CD4-positive, alpha-beta T cell treated with Interleukin-1 beta for 1 hour (primary cell): ENCODE results near the gene HOXD13.

ENCODE experiments used
- DNase-seq, 2 donors: peaks; one replicate each; pipeline ENCODE4 v3.0.0-alpha.2; 2020 to 2022

Gene HOXD13

GRCh38 chr2:176122683-176123410 is 30.3 kb downstream of the HOXD13 start, which contains the start of gene HOXD9:
Gene HOXD9, plus strand, starts transcription at chr2:176122719. Its CDS starts 50 bp downstream, at chr2:176122769.
- peak in 1 of 2 donors; percentile 13 for DNase-seq

- DNase-seq = no peak
Measured at GRCh38 chr2:176123411-176124109, 31.0 kb downstream of the HOXD13 start.

GRCh38 chr2:176124110-176124946 is 31.8 kb downstream of the HOXD13 start:
- DNase-seq = no peak

DNA sequence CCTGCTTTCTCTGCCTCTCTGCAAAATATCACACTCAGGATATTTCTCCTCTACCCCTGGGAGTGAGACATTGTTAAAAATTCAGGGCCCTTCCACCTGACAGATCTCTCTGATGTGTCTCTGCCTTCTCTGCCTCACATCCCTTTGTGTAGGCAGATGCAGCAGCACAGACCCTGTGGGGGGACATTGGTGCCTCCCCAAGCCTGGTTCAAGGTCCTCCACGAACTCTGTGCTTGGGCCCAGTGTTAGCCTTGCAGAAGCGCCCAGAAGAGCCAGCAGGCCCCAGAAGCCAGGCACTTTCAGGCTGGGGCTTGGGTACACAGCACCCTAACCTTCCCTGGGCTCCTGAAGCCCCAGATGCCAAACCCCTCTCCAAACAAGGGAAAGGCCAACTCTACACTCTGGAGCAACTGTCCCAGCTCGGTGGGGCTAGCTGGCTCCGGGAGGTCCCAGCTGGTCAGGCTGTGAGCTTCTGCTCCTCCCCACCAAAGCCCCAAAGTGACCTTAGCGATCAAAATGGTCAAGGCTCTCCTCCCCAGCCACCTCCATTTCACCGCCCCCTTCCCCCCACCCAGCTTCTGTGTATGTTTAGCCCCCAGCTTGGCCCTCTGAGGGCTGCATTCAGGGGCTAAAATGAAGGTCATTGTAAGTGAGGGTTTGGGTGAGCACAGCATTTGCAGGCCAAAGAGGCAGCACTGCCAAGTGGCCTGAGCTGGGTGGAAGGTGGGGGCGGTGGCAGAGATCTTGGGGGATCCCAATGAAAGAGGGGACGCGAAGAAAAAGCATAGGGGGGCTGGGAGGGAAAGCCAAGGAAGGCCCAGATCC is 32.6 kb downstream of the HOXD13 start:
- DNase-seq = no peak

DNA sequence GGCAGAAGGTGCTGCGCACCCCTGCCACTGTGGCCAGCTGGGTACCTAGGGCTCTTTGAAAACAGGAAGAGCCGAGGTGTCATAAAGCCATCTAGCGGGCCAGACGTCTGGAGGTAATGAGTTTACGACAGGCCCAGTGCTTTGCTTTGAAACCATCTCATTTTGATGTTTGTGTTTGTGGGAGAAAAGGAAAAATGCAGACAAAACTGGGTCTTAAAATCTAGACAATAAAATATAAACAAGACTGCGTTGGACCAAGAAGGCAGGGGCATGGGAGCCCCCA is 33.2 kb downstream of the HOXD13 start:
- no peak for DNase-seq

- DNase-seq = peak; percentile 48 to 64
Measured at GRCh38 chr2:176126929-176127773, 34.6 kb downstream of the HOXD13 start.

GRCh38 chr2:176127774-176128072 is 35.2 kb downstream of the HOXD13 start:
- DNase-seq = no peak

GRCh38 chr2:176128172-176128981 is 35.9 kb downstream of the HOXD13 start:
- no peak for DNase-seq

- DNase-seq = no peak
Measured at GRCh38 chr2:176128982-176129796, 36.7 kb downstream of the HOXD13 start, which contains the start of gene HOXD8. Gene HOXD8, plus strand, starts transcription at chr2:176129705. Its CDS starts 662 bp downstream, at chr2:176130367.

- DNase-seq = no peak
Measured at GRCh38 chr2:176129813-176130146, 37.3 kb downstream of the HOXD13 start.

DNA sequence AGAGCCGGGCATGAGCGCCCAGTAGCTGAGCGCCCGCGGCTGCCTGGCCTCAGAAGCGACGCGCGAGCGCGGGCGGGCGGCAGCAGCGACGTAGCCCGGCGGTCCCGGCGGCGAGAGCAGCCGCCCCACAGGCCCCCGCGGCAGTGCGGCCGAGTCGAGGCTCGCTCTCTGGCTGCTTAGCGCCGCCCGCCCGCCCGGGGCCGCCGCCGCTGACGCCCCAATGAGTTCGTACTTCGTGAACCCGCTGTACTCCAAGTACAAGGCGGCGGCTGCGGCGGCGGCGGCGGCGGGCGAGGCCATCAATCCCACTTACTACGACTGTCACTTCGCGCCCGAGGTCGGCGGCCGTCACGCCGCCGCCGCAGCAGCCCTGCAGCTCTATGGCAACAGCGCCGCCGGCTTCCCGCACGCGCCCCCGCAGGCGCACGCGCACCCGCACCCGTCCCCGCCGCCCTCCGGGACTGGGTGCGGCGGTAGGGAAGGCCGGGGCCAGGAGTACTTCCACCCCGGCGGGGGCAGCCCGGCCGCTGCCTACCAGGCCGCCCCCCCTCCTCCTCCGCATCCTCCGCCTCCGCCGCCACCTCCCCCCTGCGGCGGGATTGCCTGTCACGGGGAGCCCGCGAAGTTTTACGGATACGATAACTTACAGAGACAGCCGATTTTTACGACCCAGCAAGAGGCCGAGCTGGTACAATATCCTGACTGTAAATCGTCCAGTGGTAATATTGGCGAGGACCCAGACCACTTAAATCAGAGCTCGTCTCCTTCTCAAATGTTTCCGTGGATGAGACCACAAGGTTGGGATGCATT is 37.8 kb downstream of the HOXD13 start:
- DNase-seq = no peak

- no peak for DNase-seq
Measured at GRCh38 chr2:176130957-176131847, 38.7 kb downstream of the HOXD13 start.

GRCh38 chr2:176131848-176132158 is 39.3 kb downstream of the HOXD13 start:
- DNase-seq = no peak

GRCh38 chr2:176132205-176133171 is 40.0 kb downstream of the HOXD13 start:
- no peak for DNase-seq

GRCh38 chr2:176133389-176133788 is 40.9 kb downstream of the HOXD13 start:
- DNase-seq = no peak

DNA sequence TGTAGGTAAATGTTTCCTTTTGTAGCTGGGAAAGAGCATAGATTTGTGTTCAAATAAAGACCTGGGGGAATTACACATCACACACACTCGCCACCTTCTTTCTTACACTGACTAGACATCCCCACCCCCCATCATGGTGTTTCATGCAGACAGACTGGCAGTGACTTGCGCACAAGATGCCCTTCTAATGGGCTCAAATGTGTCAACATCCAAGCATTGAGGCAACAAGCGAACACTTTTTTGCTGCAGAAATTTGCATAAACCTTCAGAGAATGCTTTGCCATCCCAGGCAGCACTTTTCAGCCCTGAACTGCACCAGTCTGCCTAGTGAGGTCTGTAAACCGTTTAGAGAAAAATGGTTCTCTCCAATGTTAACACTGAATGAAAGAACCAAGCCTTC is 41.5 kb downstream of the HOXD13 start:
- DNase-seq = no peak

- no peak for DNase-seq
Measured at GRCh38 chr2:176135035-176135440, 42.5 kb downstream of the HOXD13 start.
